ENCODE results near the gene DTYMK.

- TF ChIP-seq, protein P1, sequence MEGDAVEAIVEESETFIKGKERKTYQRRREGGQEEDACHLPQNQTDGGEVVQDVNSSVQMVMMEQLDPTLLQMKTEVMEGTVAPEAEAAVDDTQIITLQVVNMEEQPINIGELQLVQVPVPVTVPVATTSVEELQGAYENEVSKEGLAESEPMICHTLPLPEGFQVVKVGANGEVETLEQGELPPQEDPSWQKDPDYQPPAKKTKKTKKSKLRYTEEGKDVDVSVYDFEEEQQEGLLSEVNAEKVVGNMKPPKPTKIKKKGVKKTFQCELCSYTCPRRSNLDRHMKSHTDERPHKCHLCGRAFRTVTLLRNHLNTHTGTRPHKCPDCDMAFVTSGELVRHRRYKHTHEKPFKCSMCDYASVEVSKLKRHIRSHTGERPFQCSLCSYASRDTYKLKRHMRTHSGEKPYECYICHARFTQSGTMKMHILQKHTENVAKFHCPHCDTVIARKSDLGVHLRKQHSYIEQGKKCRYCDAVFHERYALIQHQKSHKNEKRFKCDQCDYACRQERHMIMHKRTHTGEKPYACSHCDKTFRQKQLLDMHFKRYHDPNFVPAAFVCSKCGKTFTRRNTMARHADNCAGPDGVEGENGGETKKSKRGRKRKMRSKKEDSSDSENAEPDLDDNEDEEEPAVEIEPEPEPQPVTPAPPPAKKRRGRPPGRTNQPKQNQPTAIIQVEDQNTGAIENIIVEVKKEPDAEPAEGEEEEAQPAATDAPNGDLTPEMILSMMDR (IDR thresholded peaks at IDR 0.05): no peak
- no peak for TF ChIP-seq POLR2A (IDR thresholded peaks at IDR 0.05)
Measured at GRCh38 chr2:241640165-241640795, 46.3 kb downstream of the DTYMK start.
